Hematopoietic multipotent progenitor cell treated with erythropoietin and hydrocortisone succinate and interleukin-3 and kit ligand, for 8 days (in vitro differentiated cells): ENCODE measurements around the gene CTNNA1.

Source experiments
- DNase-seq: peaks from one replicate; pipeline ENCODE4 v3.0.0-alpha.2; 2015

CTNNA1 gene

DNA sequence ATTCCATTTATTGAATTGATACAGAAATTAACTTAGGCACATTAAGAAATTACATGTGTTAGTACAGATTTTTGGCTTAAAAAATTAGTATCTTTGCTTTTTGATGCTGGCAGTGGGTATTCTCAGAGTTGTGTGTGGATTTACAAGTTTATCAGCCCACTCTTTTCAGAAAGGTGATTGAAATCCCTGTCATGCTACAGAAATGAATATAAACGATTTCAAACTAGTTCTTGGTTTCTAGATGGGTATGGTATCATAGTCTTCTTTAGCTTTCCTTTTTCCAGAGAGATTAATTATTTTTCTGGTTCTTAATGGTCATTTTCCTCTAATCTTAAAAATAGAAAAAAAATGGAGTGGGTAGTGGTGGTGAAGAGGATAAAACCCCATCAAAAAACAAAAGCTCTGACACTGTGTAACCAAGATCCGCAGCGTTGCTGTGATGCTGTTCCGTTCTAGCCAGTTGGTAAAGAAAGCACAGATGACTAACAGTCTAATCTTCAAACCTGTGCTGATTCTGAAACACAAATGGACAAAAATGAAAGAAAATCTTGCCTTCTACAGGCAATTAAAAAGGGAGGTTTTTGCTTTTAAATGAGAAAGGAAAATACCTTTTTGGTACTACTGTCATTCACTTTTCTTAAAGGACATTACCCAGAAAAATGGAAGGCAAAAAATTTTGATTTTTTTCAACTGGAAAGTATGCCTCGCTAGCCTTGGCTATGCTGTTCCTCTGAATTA lies 116.7 kb downstream of the CTNNA1 start:
- no peak for DNase-seq

DNA sequence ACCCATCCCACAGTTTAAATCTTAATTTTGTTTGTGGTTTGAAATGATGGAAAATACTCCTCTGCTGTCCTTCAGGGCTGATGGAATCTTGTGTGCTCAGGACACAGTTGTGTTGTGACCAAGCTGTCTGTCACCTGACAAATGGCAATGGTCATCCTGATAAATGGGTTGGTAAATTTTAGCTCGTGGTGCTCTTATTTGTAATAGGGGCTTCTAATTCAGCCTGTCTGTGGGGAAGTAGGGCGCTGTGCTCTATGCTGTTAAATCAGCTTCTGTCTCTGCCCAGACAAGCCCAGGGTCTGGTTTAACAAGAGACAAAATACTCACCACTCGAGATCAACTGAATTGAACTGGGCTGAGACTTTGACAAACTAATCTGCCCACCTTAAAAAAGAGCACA lies 117.4 kb downstream of the CTNNA1 start:
- no peak for DNase-seq

DNA sequence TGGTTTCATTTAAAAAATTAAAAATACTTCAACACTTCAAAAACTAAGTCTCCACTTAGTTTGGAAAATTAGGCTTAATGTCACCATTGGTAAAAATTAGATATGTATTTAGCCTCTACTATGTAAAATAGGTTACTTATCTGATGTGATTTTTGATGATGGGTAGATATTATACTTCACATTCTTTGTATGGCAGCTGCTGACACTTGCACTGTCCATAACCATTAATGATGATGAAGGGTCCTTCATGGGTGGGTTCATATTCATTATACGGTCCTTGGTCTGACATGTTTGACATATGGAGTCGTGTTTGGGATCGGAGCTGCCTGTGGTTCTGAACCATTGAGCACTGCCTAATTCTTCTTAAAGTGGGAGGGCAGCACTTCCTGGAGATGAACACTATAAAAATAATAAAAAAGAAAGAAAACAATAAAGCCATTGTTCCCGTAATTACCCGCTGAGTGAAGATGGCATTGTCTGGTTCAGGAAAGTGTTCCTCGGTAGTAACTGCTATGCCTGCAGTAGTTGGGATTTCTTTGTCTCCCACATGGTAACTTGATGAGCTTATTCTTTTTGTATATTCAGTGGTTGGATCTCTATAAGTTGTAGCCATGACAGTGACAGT lies 119.7 kb downstream of the CTNNA1 start:
- no peak for DNase-seq

DNA sequence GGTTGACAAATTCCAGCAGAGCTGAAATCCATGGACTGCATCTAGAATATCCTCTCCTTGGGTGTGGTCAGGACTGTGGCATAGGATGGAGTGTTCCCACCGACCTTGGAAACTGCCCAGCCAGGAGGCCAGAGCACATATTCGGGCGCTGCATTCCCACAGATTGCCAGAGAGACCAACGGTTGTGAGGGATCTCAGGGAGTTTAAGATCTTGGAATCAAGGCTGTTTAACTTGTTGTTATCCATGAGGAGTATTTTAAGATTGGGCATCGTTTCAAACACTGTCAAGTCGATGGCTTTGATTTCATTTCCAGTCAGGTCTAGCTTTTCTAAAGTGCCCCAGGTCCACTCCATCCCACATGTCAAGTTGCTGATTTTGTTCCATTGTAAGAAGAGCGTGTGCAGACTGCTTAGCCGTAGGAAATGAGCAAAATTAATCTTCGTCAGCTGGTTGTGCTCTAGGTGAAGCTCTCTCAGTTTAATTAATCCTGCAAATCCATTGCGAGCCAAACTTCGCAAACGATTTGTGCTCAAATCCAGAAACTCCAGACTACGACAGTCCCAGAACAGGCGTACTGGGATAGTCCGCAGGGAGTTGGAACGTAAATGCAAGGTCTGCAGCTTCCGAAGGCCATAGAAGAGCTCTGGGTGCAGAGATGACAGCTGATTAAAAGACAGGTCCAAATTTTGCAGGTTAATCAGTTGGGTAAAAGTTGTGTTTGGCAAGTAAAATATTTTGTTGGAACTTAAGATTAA lies 120.4 kb downstream of the CTNNA1 start:
- DNase-seq: no peak

DNA sequence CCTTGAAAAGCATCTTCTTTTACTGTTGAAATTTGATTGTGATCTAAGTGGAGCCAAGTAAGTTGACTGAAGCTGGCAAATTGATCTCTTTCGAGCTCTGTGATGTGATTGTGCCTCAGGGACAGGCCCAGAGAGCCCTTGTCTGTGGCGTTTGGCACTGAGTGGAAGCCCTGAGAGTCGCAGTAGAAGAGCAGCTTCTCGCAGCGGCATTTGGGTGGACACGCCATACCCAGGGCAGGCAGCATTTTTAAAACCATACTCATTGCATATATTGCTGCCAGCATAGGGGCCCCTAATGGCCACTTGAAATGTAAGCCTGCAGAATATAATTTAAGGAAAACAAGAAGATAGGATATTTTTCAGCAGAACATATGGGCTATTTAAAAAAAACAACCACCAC lies 121.0 kb downstream of the CTNNA1 start:
- DNase-seq: no peak

DNA sequence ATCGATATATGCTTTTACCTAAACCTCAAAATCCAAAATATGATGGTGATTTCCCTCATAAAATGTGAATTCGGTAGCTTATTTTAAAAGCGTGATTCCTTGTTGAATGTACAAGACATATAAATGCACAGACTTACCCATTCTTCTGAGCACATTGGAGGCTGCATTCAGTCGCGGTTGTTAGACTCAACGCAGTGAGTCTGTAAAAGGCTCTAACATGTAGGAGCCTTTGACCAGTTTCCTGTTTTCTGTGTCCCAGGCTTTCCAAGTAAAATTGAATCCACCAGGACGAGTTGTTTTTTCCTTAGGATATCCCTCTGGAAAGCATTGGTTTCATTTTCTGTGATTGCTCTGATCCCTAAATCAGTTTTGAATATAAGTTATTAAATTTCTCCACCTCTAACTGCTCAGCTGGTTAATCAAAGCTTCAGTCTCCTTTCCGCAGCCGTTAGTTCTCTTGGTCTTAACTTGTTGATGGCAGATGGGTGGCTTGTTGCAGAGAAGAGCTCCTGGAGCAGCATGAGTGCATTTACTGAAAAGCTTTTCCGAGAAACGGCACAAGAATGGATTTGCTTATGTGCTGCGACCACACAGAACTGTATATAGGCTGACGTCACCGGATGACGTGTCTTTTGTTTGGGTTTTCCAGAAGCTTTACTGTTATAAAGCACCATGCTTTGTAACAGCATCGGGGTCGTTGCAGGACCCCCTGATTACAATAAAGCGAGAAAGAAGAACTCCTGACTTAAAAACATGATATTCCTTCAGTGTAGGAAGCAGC lies 121.7 kb downstream of the CTNNA1 start, which contains the start of gene LRRTM2:
Gene LRRTM2, minus strand, starts transcription at position 565 of the 781 bp plus-strand sequence. Its CDS starts 424 bp downstream, at position 141.
- DNase-seq: no peak

DNA sequence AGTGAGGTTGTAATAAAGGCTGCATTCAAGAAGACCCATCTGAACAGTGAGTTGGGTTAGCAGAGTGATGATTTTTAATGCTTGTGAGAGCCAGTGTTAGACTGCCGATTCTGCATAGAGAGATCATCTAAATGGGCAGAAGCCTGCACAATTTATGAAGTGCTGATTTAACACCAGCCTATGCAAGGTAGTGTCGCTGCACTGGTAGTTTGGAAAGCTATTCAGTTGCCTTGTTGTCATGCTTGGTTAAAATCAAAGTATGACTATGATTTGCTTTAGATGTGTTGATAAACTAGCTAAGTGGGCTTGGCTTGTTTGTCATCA lies 122.3 kb downstream of the CTNNA1 start:
- no peak for DNase-seq

DNA sequence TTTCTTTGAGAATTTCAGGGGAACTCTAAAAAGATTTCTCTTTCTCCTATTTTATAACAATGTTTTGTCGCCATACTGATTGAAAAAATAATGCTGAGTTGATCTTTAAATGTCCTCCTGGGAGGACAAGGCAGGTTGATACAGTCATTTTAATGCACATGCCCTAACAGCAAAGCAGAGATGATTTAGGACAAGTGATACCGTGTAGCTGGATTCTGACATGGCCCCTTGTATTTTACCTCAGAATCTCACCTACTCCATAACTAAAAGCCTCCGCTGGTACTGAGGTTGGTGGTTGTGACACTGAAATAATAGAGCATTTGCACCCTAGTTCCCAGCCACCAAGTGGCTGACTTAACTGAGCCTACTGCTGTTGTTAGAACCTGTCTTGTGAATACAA lies 122.7 kb downstream of the CTNNA1 start:
- DNase-seq: no peak

DNA sequence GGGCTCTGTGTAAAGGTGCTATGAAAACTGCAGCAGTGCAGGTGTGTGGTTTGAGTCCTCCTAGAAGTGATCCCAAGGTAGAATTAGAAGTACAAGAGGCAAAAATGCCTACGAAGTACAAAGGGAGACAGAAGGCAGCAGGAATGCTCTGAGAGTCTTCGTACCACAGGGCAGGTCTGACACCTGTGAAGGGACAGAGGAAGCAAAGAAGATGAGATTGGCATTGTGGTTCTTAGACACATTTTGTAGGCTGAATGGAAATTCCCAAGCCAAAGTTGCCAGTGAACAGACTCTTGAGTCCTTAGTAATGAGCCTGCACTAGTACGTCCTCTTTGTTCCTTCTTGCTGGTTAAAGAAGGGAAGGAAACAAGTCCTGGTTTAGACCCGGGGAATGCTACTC lies 123.6 kb downstream of the CTNNA1 start:
- DNase-seq: no peak

DNA sequence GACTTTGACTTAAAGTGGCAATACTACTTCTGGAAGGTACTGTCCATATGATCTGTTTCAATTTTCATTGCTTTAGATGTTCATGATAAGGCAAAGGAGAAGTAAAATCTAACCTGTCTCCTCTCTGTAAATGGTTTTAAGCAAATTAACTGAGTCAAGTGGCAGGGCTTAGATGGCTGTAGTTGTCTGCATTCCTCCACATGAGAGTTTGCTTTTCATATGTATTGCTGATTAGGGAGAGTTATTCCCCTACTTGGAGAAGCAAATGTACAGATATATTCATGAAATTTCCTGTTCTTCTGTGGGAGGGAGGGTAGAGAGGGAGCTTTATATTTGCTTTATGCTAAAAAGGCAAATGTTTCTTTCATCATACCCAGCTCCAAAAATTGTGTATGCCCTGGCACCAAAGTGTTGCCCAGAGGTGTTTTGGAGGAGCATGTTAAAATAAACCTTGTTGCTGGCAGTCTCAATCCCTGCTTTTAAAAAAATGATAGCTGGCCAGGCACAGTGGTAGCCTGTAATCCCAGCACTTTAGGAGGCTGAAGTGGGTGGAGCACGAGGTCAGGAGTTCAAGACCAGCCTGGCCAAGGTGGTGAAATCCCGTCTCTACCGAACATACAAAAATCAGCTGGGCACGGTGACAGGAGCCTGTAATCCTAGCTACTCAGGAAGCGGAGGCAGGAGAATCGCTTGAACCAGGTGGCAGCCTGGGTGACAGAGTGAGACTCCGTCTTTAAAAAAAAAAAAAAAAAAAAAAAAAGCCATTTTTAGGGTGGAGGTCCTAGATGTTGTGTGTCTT lies 125.4 kb downstream of the CTNNA1 start:
- DNase-seq: no peak

DNA sequence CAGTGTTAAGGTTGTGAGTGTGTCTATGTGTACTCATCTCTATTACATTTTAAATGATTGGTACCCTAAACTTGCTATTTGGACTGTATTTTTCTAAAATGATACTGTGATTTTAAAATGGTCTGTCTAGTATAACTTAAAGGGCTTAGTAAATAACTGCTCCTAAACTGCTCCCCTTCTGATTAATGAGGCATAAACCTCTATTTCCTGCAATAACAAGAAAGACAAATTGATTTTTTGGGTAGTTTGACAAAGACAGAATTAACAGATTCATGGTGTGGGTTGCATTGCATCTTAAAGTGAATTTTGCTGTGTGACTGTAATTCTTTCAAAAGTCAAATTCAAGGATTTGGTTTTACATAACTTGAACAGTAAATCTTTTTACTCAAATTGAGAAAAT lies 130.0 kb downstream of the CTNNA1 start:
- no peak for DNase-seq

DNA sequence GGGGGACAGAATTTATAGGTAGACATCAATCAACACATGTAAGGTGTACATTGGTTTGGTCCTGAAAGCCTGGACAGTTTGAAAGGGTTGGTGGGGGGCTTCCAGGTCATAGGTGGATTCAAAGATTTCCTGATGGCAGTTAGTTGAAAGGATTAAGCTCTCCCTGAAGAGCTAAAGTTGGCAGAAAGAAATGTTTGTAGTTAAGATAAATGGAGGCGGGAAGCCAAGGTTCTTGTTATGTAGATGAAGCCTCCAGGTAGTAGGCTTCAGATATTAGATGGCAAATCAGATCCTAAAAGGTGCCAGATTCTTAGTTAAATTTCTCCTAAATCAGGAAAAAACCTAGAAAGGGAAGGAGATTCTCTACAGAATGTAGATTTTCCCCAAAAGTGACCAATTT lies 130.9 kb downstream of the CTNNA1 start:
- no peak for DNase-seq

DNA sequence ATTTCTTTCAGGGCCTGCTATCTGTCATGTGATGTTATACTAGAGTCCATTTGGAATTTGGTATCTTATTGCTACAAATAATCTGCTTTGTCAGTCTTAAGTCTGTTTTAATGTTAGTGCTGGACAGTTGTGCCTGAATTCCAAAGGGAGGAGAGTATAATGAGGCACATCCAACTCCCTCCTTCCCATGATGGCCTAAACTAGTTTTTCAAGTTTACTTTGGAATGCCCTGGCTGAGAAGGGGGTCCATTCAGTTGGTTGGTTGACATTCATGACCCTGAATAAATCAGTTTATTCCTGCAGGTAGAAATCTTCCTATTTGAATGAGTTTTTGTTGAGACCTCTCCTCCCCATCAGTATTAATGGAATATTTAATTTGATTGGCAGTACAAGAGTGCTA lies 131.3 kb downstream of the CTNNA1 start:
- DNase-seq: no peak

DNA sequence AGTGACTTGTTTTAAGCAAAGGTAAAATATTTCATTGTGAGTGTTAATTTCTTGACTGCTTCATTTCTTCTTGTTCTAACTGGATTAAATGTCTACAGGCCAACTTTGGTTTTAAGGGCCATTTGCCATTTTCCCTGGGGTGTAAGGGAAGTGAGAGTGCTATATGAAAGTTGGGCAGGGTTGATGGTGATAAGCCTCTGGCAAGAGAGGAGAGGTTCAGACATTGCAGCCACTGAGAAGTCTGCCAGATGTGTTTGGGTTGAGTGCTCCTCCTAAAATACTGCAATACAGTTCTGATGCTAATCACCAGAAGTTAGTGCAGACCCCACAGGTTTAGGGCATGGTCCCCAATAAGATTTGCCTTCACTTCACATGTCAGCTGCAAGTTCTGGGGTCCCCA lies 136.8 kb downstream of the CTNNA1 start:
- DNase-seq: no peak

DNA sequence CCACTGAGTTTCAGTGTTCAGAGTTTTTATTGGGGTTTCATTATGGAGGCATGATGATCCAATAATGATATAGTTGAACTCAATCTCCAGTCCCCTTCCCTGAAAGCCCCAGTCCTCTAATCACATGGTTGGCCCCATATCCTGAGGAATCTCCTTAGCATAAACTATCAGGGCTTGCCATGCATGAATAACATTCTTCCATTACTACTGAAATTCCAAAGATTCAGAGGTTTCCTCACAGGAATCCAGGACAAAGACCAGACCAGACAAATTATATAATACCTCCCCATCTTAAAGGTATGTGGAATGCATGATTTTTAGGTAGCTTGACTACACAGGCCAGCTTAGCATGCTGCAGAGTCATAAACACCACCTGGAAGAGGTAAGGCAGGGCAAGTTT lies 137.4 kb downstream of the CTNNA1 start:
- no peak for DNase-seq

DNA sequence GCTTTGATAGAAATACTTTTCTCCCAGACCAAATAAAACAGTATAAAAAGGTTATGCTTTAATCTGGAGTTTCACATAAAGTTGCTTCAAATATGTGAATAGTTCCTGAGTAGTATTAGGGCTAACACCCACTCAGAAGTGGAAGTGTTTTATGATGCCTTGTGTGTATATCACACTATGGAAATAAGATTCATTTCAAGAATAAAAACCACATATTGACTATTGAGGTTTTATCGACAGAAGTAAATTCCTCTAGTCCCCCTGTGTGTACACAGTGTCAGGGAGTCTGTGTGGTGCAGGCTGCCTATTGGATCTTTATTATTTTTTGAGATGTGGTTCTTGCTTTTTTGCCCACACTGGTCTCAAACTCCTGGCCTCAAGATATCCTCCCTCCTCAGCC lies 142.7 kb downstream of the CTNNA1 start:
- no peak for DNase-seq

DNA sequence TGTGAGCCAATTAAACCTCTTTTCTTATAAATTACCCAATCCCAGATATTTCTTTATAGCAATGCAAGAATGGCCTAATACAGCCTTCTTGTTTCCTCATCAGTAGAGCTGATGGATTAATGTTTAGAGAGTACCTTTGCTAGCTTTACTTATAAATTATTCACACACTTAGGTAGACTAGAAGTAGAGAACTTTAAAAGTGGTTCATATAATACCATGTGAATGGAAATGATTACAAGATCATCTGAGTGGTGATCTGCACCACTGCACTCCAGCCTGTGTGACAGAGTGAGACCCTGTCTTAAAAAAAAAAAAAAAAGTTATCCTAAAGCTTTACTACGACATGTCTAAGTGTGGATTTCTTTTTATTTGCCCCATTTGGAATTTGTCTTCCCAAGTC lies 145.1 kb downstream of the CTNNA1 start:
- DNase-seq: no peak

DNA sequence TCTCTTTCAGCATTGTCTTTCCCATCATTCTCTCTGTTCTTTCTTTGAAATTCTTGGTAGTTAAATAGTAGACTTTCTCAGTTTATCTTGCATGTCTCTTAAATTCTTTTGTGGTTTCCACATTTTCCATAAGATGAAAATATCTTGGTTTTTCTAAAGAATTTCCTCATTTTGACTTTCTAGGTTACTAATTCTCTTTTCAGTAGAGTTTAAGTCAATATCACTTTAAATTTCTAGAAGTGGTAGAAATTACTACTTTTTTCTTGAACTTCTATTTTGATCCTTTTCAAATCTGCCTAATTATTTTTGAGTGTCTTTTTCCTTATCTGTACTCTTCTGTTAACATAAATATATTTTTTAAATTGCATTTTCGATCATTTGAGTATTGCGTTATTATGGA lies 145.5 kb downstream of the CTNNA1 start:
- no peak for DNase-seq

DNA sequence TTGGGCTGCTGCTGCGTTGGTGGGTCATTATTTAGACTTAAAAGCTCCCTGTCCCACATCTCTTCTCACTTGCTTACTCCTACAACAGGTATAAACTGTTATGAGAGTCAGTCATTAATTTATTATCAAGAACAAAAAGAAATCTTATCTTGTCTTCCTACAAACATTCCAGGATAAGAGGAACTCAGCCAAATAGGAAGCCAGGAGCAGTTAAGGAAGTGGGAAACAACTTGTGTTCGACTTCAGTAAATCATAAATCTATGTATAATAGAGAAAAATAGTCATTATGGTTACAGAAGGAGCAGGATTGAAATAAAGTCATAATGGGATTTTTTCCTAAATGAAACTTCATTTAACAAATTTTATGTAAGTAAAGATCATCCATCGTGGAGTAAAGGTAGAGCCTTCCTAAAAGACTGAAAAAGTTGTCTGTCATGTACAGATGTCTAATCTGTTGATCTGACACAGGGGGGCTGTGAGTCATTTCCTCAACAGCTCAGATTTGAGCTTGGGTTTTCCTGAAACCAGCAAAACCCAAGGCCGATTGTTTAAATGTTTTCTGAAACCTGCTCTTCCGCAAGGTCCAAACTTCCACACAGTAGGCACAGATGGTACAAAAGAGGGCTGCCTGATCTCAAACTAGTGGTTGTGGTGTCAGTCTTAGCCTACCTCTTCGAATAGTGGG lies 147.2 kb downstream of the CTNNA1 start:
- DNase-seq: no peak

DNA sequence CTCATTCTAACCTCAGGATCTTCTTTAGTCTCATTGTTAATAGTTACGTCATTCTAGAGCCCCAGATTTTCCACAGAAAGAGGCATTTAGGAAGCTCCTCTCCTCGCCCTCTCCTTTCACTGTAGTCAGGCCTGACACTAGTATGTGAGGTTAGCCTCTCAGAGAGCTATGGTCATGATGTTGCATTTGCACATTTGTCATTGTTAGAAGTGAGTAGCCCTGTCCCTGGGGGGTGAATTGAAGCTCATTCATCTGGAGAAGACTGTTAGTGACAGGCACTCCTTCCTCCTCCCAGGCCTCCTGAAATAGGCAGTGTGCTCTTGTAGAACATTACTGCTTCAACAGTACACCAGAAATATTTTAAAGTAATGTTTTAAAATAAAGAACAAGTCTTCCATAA lies 148.5 kb downstream of the CTNNA1 start:
- DNase-seq: no peak

DNA sequence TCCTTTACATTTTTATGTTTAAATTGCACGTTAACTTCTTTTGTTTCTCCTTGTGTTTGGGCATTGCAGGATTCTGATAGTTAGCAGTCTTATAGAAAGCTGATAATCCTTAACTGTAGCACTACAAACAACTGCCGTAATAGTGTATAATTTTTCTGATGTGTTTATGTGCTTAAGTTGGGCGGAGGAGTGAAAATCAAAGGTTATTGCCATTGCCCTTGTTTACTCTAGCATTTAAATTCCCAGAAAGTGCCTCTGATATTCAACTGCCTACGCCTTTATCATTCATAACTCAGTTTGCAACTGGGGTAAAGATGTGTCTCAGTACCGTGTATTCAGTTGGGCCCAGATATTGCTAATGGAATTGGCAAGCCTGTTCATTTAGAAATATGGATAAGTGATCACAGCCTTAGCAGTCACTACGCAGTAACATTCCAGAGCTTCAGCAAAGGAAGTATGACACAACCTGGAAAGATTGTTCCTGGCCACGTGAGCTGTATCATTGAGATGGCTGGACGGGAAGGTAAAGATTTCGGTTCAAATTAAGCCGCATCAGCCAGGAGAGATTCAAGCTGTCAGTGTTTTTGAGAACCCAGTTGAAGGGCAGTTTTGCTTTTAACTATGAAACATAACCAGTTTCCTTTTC lies 150.0 kb downstream of the CTNNA1 start:
- no peak for DNase-seq
